GM18505 (cell line): Measurements from ENCODE around the gene SERPINH1.

Experiments
- ATAC-seq: cut with Tn5 transposase; IDR thresholded peaks from one replicate; pipeline ENCODE4 v1.9.1; 2021; ENCODE audit not compliant: unreplicated experiment
- POLR2A ChIP-seq: IDR thresholded peaks from 4 replicates; pipeline ENCODE4 v1.6.1; 2011; ENCODE audit warnings: borderline replicate concordance; ENCODE audit not compliant: insufficient read depth, insufficient read length; ENCODE audit errors: extremely low read depth

The SERPINH1 gene

GRCh38 chr11:75597636-75598035, 35.6 kb downstream of the SERPINH1 start:
- no peak for ATAC-seq
- no peak for TF ChIP-seq POLR2A

- ATAC-seq, result no peak
- TF ChIP-seq POLR2A, result no peak
Measured at GRCh38 chr11:75598264-75598663, 36.2 kb downstream of the SERPINH1 start.

- TF ChIP-seq POLR2A, result no peak
- ATAC-seq, result no peak
Measured at GRCh38 chr11:75598900-75599299, 36.8 kb downstream of the SERPINH1 start.

- ATAC-seq, result no peak
- no peak for TF ChIP-seq POLR2A
Measured at GRCh38 chr11:75600356-75600755, 38.3 kb downstream of the SERPINH1 start.

GRCh38 chr11:75601494-75601893, 39.4 kb downstream of the SERPINH1 start:
- TF ChIP-seq POLR2A, result no peak
- ATAC-seq, result no peak

- no peak for ATAC-seq
- no peak for TF ChIP-seq POLR2A
Measured at GRCh38 chr11:75602951-75603350, 40.9 kb downstream of the SERPINH1 start.

- ATAC-seq, result no peak
- no peak for TF ChIP-seq POLR2A
Measured at GRCh38 chr11:75603791-75604736, 42.0 kb downstream of the SERPINH1 start.

GRCh38 chr11:75606099-75606498, 44.0 kb downstream of the SERPINH1 start:
- TF ChIP-seq POLR2A, result no peak
- ATAC-seq, result no peak

GRCh38 chr11:75611823-75612222, 49.8 kb downstream of the SERPINH1 start:
- no peak for ATAC-seq
- TF ChIP-seq POLR2A, result no peak

GRCh38 chr11:75615751-75616150, 53.7 kb downstream of the SERPINH1 start:
- no peak for ATAC-seq
- no peak for TF ChIP-seq POLR2A

- no peak for ATAC-seq
- no peak for TF ChIP-seq POLR2A
Measured at GRCh38 chr11:75616281-75616680, 54.2 kb downstream of the SERPINH1 start.
